Panc1 (cell line): Measurements from ENCODE around the gene GPRC5A. TPM values are rescaled to one million over a fixed set of nuclear protein-coding genes. Genes with fewer than 3 reads are reported as not detected.

ENCODE experiments used
- ATAC-seq: fragments of 200-7000 bp; cut with Tn5 transposase; 2 replicates; pipeline ENCODE4 v1.9.1; 2020; ENCODE audit warnings: mild to moderate bottlenecking, moderate library complexity
- BruUV-seq: library from RNA; stranded (reverse); fragments of 400-500 nt; replicated peaks from 2 replicates; lab custom pipeline; 2021; lab: Mats Ljungman, UMichigan
- CTCF ChIA-PET: fragments of 300-600 bp; sonication (Branson Sonifier 250); formaldehyde crosslinking; loops from one replicate; lab custom pipeline; 2022; ENCODE audit warnings: antibody characterized with exemption; lab: Charles Lee
- POLR2A ChIA-PET: fragments of 300-600 bp; sonication (Branson Sonifier 250); formaldehyde crosslinking; loops from one replicate; lab custom pipeline; 2022; ENCODE audit warnings: antibody characterized with exemption; lab: Charles Lee
- DNase-seq: peaks from one replicate; pipeline ENCODE4 v3.0.0-alpha.2; 2010; ENCODE audit warnings: low read depth, low spot score
- H3K27ac ChIP-seq: 2 replicates; pipeline ENCODE4 v1.5.1; 2011; ENCODE audit warnings: mild to moderate bottlenecking, low read length, inconsistent platforms
- H3K27me3 ChIP-seq: fragments of 200-500 bp; sonication (Bioruptor generic); 2 replicates; pipeline ENCODE4 v1.6.0; 2014; ENCODE audit warnings: low read length, inconsistent platforms; ENCODE audit not compliant: control insufficient read depth, insufficient read depth
- H3K36me3 ChIP-seq: fragments of 200-500 bp; sonication (Bioruptor generic); 2 replicates; pipeline ENCODE4 v1.5.1; 2014; ENCODE audit warnings: inconsistent platforms, mild to moderate bottlenecking, low read length, moderate library complexity; ENCODE audit not compliant: control insufficient read depth, insufficient read depth
- H3K4me1 ChIP-seq: 2 replicates; pipeline ENCODE4 v1.5.1; 2011; ENCODE audit warnings: inconsistent platforms, mild to moderate bottlenecking, low read length, moderate library complexity; ENCODE audit not compliant: control insufficient read depth, insufficient read depth
- H3K4me3 ChIP-seq, 2 experiments: 2 replicates each; pipeline ENCODE4 v1.5.1; 2011 to 2012; ENCODE audit warnings: low read depth in 2 of 2, low read length in 2 of 2, mild to moderate bottlenecking in 2 of 2, inconsistent platforms in 1 of 2, moderate library complexity in 1 of 2
- H3K9me3 ChIP-seq: fragments of 200-500 bp; sonication (Bioruptor generic); 2 replicates; pipeline ENCODE4 v1.5.1; 2014; ENCODE audit warnings: low read depth, mild to moderate bottlenecking, inconsistent platforms, low read length, moderate library complexity; ENCODE audit not compliant: control insufficient read depth, insufficient read depth
- CTCF ChIP-seq: fragments of 450-650 bp; IDR thresholded peaks from 2 replicates; pipeline ENCODE4 v1.5.1; 2017; ENCODE audit warnings: mild to moderate bottlenecking
- POLR2AphosphoS5 ChIP-seq: IDR thresholded peaks from 2 replicates; pipeline ENCODE4 v1.6.1; 2012; ENCODE audit warnings: mild to moderate bottlenecking, low read depth, low read length, moderate library complexity
- REST ChIP-seq, 2 experiments: IDR thresholded peaks; 2 replicates each; pipeline ENCODE4 v1.6.1; 2011 to 2012; ENCODE audit warnings: low read depth in 2 of 2, control low read depth in 1 of 2, low read length in 1 of 2, mild to moderate bottlenecking in 1 of 2, moderate library complexity in 1 of 2; ENCODE audit not compliant: insufficient read depth in 1 of 2
- SIN3A ChIP-seq: IDR thresholded peaks from 2 replicates; pipeline ENCODE4 v1.6.1; 2012; ENCODE audit warnings: low read depth, mild to moderate bottlenecking, low read length, moderate library complexity, borderline replicate concordance; ENCODE audit not compliant: insufficient read depth
- TCF7L2 ChIP-seq: IDR thresholded peaks from 2 replicates; pipeline ENCODE4 v1.6.1; 2011; ENCODE audit warnings: mild to moderate bottlenecking, low read depth, low read length, inconsistent platforms
- in situ Hi-C: cut with HindIII; loops from 2 replicates; pipeline ENCODE4 v1.10.0; 2016; ENCODE audit warnings: low sequenced_read_pairs, low pct_unique_long_range_greater_than_20kb
- intact Hi-C: fragments of 100-400 bp; cut with micrococcal nuclease; formaldehyde crosslinking; loops from one replicate; pipeline ENCODE4 v1.10.0; 2022; ENCODE audit not compliant: unreplicated experiment
- total RNA-seq: library from RNA; stranded (reverse); gene quantifications from one replicate; pipeline ENCODE4 v1.2.1, GENCODE V29; 2021; ENCODE audit not compliant: unreplicated experiment

GPRC5A gene
- total RNA-seq, 1 experiment from 2014 or later: 648 TPM

- H3K27ac ChIP-seq: peak overlapping the region; percentile 78
- H3K4me3 ChIP-seq: no peak overlapping the region
- H3K27me3 ChIP-seq: no peaks in the 10 kb centered on the region
- intact Hi-C loops: loop anchor here (5.0 kb wide), 1 partner anchor 67 kb away; no protein-coding TSS in a partner anchor
- H3K36me3 ChIP-seq: peaks cover 13% of the 10 kb centered on the region
- no peaks in the 10 kb centered on the region for H3K9me3 ChIP-seq
- ATAC-seq (peak; percentile 46), DNase-seq (no peak)
- CTCF ChIA-PET: no interaction called here
- in situ Hi-C loops: no loop called here
- no TSS peak for BruUV-seq
- TF ChIP-seq CTCF (no peak), TCF7L2 (no peak), SIN3A (no peak), POLR2AphosphoS5 (no peak), REST (IDR thresholded peaks at IDR 0.05; ENCODE audit: insufficient read depth in 1 of 2, low read depth in 2 of 2, low read length in 1 of 2) (no peak)
- POLR2A ChIA-PET: no interaction called here
- peaks cover 93% of the 10 kb centered on the region for H3K4me1 ChIP-seq
Measured at GRCh38 chr12:12915656-12916055, 24.3 kb downstream of the GPRC5A start.

GRCh38 chr12:12916135-12916944, 25.0 kb downstream of the GPRC5A start:
- in situ Hi-C loops (no loop called here), intact Hi-C loops (loop anchor here (5.0 kb wide), 1 partner anchor 66 kb away; no protein-coding TSS in a partner anchor)
- BruUV-seq: no TSS peak
- POLR2A ChIA-PET: no interaction called here
- H3K36me3 ChIP-seq: peaks cover 11% of the 10 kb centered on the region
- CTCF ChIA-PET: interaction anchor here (1.3 kb wide), 1 partner anchor 51 kb away, joined by 3 read pairs; no protein-coding TSS in a partner anchor
- TF ChIP-seq SIN3A (no peak), POLR2AphosphoS5 (peak; percentile 69), CTCF (peak; percentile 87), TCF7L2 (0 out of 2 replicates have a peak, but pooled peaks have one; percentile 32), REST (IDR thresholded peaks at IDR 0.05; ENCODE audit: insufficient read depth in 1 of 2, low read depth in 2 of 2, low read length in 1 of 2) (no peak)
- peak overlapping the region; percentile 78 for H3K27ac ChIP-seq
- no peaks in the 10 kb centered on the region for H3K27me3 ChIP-seq
- no peak for DNase-seq
- H3K4me3 ChIP-seq: no peak overlapping the region
- ATAC-seq: peak; percentile 71
- H3K4me1 ChIP-seq: peaks cover 91% of the 10 kb centered on the region
- no peaks in the 10 kb centered on the region for H3K9me3 ChIP-seq
